CD4-positive, alpha-beta memory T cell (primary cell): ENCODE measurements around the gene PAPOLB. TPM values are rescaled to one million over a fixed set of nuclear protein-coding genes. Genes with fewer than 3 reads are reported as not detected.
A peak's percentile ranks its signal among the peaks of the same experiment; 100 is the strongest.

Experiments used
- CTCF ChIA-PET: fragments of 350-600 bp; sonication (Branson Sonifier 250); formaldehyde crosslinking; loops from one replicate; lab custom pipeline; 2021; ENCODE audit warnings: inconsistent platforms; ENCODE audit not compliant: partially characterized antibody; lab: Charles Lee
- POLR2A ChIA-PET: fragments of 350-600 bp; sonication (Branson Sonifier 250); formaldehyde crosslinking; loops from one replicate; lab custom pipeline; 2021; ENCODE audit not compliant: partially characterized antibody; lab: Charles Lee
- DNase-seq, 5 donors: peaks; one replicate each; pipeline versions ENCODE4 v3.0.0 to v3.0.0-alpha.2; 2020 to 2022; ENCODE audit warnings: mixed read lengths in 1 of 5
- H3K27ac ChIP-seq: one replicate; pipeline ENCODE4 v1.7.0; 2013; ENCODE audit warnings: low read depth, low read length
- H3K27me3 ChIP-seq: 2 replicates; pipeline ENCODE4 v1.7.0; 2013; ENCODE audit warnings: mild to moderate bottlenecking, low read length, moderate library complexity; ENCODE audit not compliant: insufficient read depth
- H3K36me3 ChIP-seq: 2 replicates; pipeline ENCODE4 v1.7.0; 2013; ENCODE audit warnings: mild to moderate bottlenecking, low read length, moderate library complexity; ENCODE audit not compliant: insufficient read depth
- H3K4me1 ChIP-seq: 2 replicates; pipeline ENCODE4 v1.7.0; 2013; ENCODE audit warnings: mild to moderate bottlenecking, low read length, moderate library complexity; ENCODE audit not compliant: insufficient read depth
- H3K4me3 ChIP-seq, 2 donors: one replicate each; pipeline ENCODE4 v1.7.0; 2013; ENCODE audit warnings: low read length in 2 of 2, mild to moderate bottlenecking in 1 of 2
- H3K9me3 ChIP-seq, 2 donors: one replicate each; pipeline ENCODE4 v1.7.0; 2013; ENCODE audit warnings: low read length in 2 of 2, control low read depth in 1 of 2; ENCODE audit not compliant: control insufficient read depth in 1 of 2
- H3K27ac Mint-ChIP-seq, 7 donors: one replicate each; pipeline ENCODE4 v1.8.0; 2020 to 2021; ENCODE audit warnings: mixed read lengths in 7 of 7, mild to moderate bottlenecking in 6 of 7, inconsistent platforms in 3 of 7, moderate library complexity in 3 of 7
- H3K27me3 Mint-ChIP-seq, 2 donors: one replicate each; pipeline ENCODE4 v1.8.0; 2020 to 2021; ENCODE audit warnings: mixed read lengths in 2 of 2
- H3K36me3 Mint-ChIP-seq, 2 donors: one replicate each; pipeline ENCODE4 v1.8.0; 2020 to 2021; ENCODE audit warnings: mixed read lengths in 2 of 2, inconsistent platforms in 1 of 2, mild to moderate bottlenecking in 1 of 2
- H3K4me1 Mint-ChIP-seq, 4 donors: one replicate each; pipeline ENCODE4 v1.8.0; 2020 to 2021; ENCODE audit warnings: mixed read lengths in 4 of 4, mild to moderate bottlenecking in 1 of 4
- H3K4me3 Mint-ChIP-seq, 8 donors: one replicate each; pipeline ENCODE4 v1.8.0; 2020 to 2021; ENCODE audit warnings: mixed read lengths in 8 of 8, mild to moderate bottlenecking in 7 of 8, moderate library complexity in 6 of 8, inconsistent platforms in 3 of 8
- H3K9me3 Mint-ChIP-seq, 8 donors: one replicate each; pipeline ENCODE4 v1.8.0; 2020 to 2021; ENCODE audit warnings: mixed read lengths in 8 of 8, mild to moderate bottlenecking in 5 of 8, inconsistent platforms in 3 of 8, moderate library complexity in 1 of 8
- intact Hi-C: fragments of 100-400 bp; cut with micrococcal nuclease; formaldehyde crosslinking; loops from one replicate; pipeline ENCODE4 v1.15.1; 2023
- polyA plus RNA-seq, 2 donors: library from polyadenylated mRNA; unstranded; fragments of 300-500 nt; fragmentation: Illumina TruSeq; gene quantifications; one replicate each; pipeline ENCODE4 v1.2.3, GENCODE V29; 2021
- total RNA-seq, 2 experiments: library from RNA; stranded (reverse); gene quantifications; one replicate each; pipeline ENCODE4 v1.2.3, GENCODE V29; 2021

The PAPOLB gene
- total and polyA plus RNA-seq, 4 experiments from 2014 or later: not detected

- Mint-ChIP-seq H3K4me3 (peak overlapping the region in 7 of 8 donors; percentile 25 to 73 (median 45)), H3K36me3 (no peaks in the 10 kb centered on the region), H3K9me3 (no peaks in the 10 kb centered on the region), H3K4me1 (peaks cover 5 to 12% (median 8%) of the 10 kb centered on the region in 4 donors), H3K27ac (no peak overlapping the region), H3K27me3 (peaks cover 17 to 27% of the 10 kb centered on the region in 2 donors)
- Histone ChIP-seq H3K4me1 (peaks cover 7% of the 10 kb centered on the region), H3K27ac (no peak overlapping the region), H3K36me3 (no peaks in the 10 kb centered on the region), H3K9me3 (no peaks in the 10 kb centered on the region), H3K4me3 (no peak overlapping the region), H3K27me3 (peaks cover 4% of the 10 kb centered on the region)
- intact Hi-C loops: loop anchor here (10.0 kb wide), 1 partner anchor 269 kb away; no protein-coding TSS in a partner anchor
- POLR2A ChIA-PET: no interaction called here
- CTCF ChIA-PET: no interaction called here
- no peak for DNase-seq
Observed at GRCh38 chr7:4884164-4884563, 22.3 kb upstream of the PAPOLB start.

DNA sequence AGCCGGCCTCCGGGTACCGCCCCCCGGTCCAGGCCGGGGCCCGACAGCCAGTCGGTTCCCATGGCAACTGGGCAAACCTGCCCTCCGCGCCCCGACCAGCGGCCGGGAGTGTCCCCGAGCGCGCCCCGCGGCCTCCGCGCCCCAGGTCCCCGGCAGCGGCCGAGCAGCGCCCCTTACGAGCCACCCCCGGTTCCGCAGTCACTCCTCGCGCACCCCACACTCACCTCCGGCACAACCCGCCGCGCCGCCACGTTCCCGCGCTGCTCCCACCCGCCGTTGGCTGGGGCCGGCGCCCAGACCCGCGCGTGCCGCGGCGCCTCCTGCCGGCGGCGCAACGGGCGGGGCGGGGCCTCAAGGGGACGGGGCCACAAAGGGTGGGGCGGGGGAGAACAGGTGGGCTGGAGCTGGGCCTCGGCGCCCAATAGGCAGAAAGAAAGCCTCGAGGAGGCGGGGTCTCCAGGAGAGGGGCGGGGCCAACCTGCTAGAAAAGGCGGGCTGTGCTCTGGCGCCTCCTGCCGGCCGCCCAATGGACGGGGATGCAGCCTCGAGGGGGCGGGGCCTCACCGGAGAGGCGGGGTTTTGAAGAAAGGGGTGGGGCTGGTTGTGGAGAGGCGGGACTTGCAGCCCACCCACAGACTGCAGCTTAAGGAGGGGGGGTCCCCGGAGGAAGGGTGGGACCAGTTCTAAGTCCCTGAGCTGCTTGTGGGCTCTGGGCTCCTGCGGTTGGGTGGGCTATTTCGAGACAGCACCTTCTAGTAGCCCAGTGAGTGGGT is 21.7 kb upstream of the PAPOLB start, which contains the start of gene RADIL:
Gene RADIL, minus strand, starts transcription at position 345 of the 773 bp plus-strand sequence. CDS start 5,577 bp downstream, outside the sequence.
- peaks cover 20 to 25% of the 10 kb centered on the region in 2 donors for H3K27me3 Mint-ChIP-seq
- no peak within 1 kb of the TSS for H3K27ac Mint-ChIP-seq
- peak; percentile 72 to 84 (median 84) for DNase-seq
- Histone ChIP-seq H3K4me3 (no peak within 1 kb of the TSS), H3K4me1 (peaks cover 7% of the 10 kb centered on the region), H3K9me3 (no peaks in the 10 kb centered on the region), H3K36me3 (no peaks in the 10 kb centered on the region), H3K27me3 (peaks cover 4% of the 10 kb centered on the region), H3K27ac (no peak within 1 kb of the TSS)
- intact Hi-C loops: loop anchor here (10.0 kb wide), 1 partner anchor 269 kb away; no protein-coding TSS in a partner anchor
- H3K9me3 Mint-ChIP-seq: no peaks in the 10 kb centered on the region
- peaks cover 5 to 12% (median 8%) of the 10 kb centered on the region in 4 donors for H3K4me1 Mint-ChIP-seq
- ChIA-PET CTCF (no interaction called here), POLR2A (no interaction called here)
- H3K4me3 Mint-ChIP-seq: peak within 1 kb of the TSS; percentile 45 to 79 (median 70)
- H3K36me3 Mint-ChIP-seq: no peaks in the 10 kb centered on the region

DNA sequence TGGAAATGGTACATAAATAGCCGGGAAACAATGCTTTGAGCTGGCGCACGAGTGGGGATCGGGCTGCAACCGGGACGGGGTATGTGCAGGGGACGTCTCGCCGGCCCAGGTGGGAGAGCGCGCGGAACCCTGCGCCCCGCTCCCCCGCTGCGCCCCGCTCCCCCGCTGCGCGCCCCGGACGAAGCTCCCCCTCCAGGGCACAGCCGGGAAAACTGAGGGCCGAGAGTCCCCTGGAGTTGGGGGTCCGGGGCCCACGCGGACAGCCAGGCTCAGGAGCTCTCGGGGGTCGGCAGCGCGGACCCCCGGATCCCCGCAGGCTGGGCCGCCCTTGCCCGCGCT is 21.2 kb upstream of the PAPOLB start:
- CTCF ChIA-PET: no interaction called here
- H3K9me3 Mint-ChIP-seq: no peaks in the 10 kb centered on the region
- intact Hi-C loops: loop anchor here (10.0 kb wide), 1 partner anchor 268 kb away; no protein-coding TSS in a partner anchor
- Histone ChIP-seq H3K27me3 (peaks cover 4% of the 10 kb centered on the region), H3K27ac (no peak overlapping the region), H3K9me3 (no peaks in the 10 kb centered on the region), H3K4me1 (peaks cover 7% of the 10 kb centered on the region), H3K4me3 (no peak overlapping the region), H3K36me3 (no peaks in the 10 kb centered on the region)
- no peaks in the 10 kb centered on the region for H3K36me3 Mint-ChIP-seq
- no peak for DNase-seq
- H3K27me3 Mint-ChIP-seq: peaks cover 20 to 25% of the 10 kb centered on the region in 2 donors
- POLR2A ChIA-PET: no interaction called here
- H3K4me1 Mint-ChIP-seq: peaks cover 5 to 12% (median 8%) of the 10 kb centered on the region in 4 donors
- H3K4me3 Mint-ChIP-seq: peak overlapping the region; percentile 28 to 79 (median 70)
- H3K27ac Mint-ChIP-seq: no peak overlapping the region

- intact Hi-C loops: loop anchor here (10.0 kb wide), 1 partner anchor 268 kb away; no protein-coding TSS in a partner anchor
- H3K4me3 ChIP-seq: no peak overlapping the region
- H3K36me3 ChIP-seq: no peaks in the 10 kb centered on the region
- POLR2A ChIA-PET: no interaction called here
- no peak overlapping the region for H3K27ac ChIP-seq
- H3K27me3 ChIP-seq: peaks cover 4% of the 10 kb centered on the region
- H3K27me3 Mint-ChIP-seq: peaks cover 19 to 23% of the 10 kb centered on the region in 2 donors
- CTCF ChIA-PET: no interaction called here
- DNase-seq: no peak
- no peaks in the 10 kb centered on the region for H3K9me3 ChIP-seq
- H3K9me3 Mint-ChIP-seq: no peaks in the 10 kb centered on the region
- no peak overlapping the region for H3K27ac Mint-ChIP-seq
- no peaks in the 10 kb centered on the region for H3K36me3 Mint-ChIP-seq
- peaks cover 7% of the 10 kb centered on the region for H3K4me1 ChIP-seq
- H3K4me1 Mint-ChIP-seq: peaks cover 5 to 12% (median 8%) of the 10 kb centered on the region in 4 donors
- H3K4me3 Mint-ChIP-seq: peak overlapping the region; percentile 28 to 79 (median 71)
Observed at GRCh38 chr7:4882169-4883032, 20.6 kb upstream of the PAPOLB start.

DNA sequence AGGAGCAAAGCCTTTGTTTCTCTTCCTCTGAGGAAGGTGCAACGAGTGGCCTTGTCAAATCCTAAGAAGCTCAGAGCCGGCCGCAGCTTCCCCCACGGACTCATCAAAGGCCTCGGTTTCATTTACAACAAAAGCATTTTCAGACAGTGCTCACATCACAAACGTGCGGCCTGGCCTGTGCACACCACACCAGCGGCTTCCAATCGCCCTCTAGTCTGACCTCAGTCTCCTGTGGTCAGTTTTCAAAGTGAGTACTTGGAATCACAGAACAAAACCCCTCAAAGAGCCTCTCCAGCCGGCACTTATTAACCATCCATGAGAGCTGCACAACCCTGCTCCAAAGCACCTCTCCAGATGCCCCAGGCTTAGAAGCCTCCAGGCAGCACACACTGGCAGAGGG is 18.4 kb upstream of the PAPOLB start:
- intact Hi-C loops: loop anchor here (10.0 kb wide), 1 partner anchor 265 kb away; no protein-coding TSS in a partner anchor
- Histone ChIP-seq H3K36me3 (no peaks in the 10 kb centered on the region), H3K9me3 (no peaks in the 10 kb centered on the region), H3K27ac (no peak overlapping the region), H3K27me3 (peaks cover 4% of the 10 kb centered on the region), H3K4me3 (no peak overlapping the region), H3K4me1 (peaks cover 7% of the 10 kb centered on the region)
- peak overlapping the region in 1 of 8 donors; percentile 25 for H3K4me3 Mint-ChIP-seq
- ChIA-PET POLR2A (no interaction called here), CTCF (no interaction called here)
- H3K27ac Mint-ChIP-seq: no peak overlapping the region
- H3K27me3 Mint-ChIP-seq: peaks cover 16 to 22% of the 10 kb centered on the region in 2 donors
- H3K9me3 Mint-ChIP-seq: no peaks in the 10 kb centered on the region
- H3K4me1 Mint-ChIP-seq: peaks cover 5 to 12% (median 8%) of the 10 kb centered on the region in 4 donors
- no peak for DNase-seq
- no peaks in the 10 kb centered on the region for H3K36me3 Mint-ChIP-seq

- H3K27me3 ChIP-seq: peaks cover 4% of the 10 kb centered on the region
- no peak for DNase-seq
Observed at GRCh38 chr7:4879396-4880081, 17.7 kb upstream of the PAPOLB start.

More at GRCh38 chr7:4879396-4880081, 17.7 kb upstream of the PAPOLB start:
- Mint-ChIP-seq H3K27ac (no peak overlapping the region), H3K4me1 (peaks cover 5 to 12% (median 8%) of the 10 kb centered on the region in 4 donors), H3K9me3 (no peaks in the 10 kb centered on the region), H3K36me3 (no peaks in the 10 kb centered on the region), H3K27me3 (peaks cover 16 to 21% of the 10 kb centered on the region in 2 donors), H3K4me3 (no peak overlapping the region)
- Histone ChIP-seq H3K36me3 (no peaks in the 10 kb centered on the region), H3K4me3 (no peak overlapping the region), H3K9me3 (no peaks in the 10 kb centered on the region), H3K4me1 (peaks cover 7% of the 10 kb centered on the region), H3K27ac (no peak overlapping the region)
- intact Hi-C loops: loop anchor here (10.0 kb wide), 1 partner anchor 265 kb away; no protein-coding TSS in a partner anchor
- CTCF ChIA-PET: no interaction called here
- POLR2A ChIA-PET: no interaction called here
